HEK293T (cell line): Measurements from ENCODE around the gene SNTG2.

Experiments
- ARNT ChIP-seq: fragments of 450-650 bp; IDR thresholded peaks from 2 replicates; pipeline ENCODE4 v1.6.1; 2017; ENCODE audit warnings: mild to moderate bottlenecking
- BHLHE40 ChIP-seq: fragments of 450-650 bp; IDR thresholded peaks from 2 replicates; pipeline ENCODE4 v1.6.1; 2016; ENCODE audit warnings: mild to moderate bottlenecking, moderate library complexity, borderline replicate concordance
- FOXA1 ChIP-seq: fragments of 450-650 bp; IDR thresholded peaks from 2 replicates; pipeline ENCODE4 v1.6.1; 2016; ENCODE audit warnings: mild to moderate bottlenecking
- FOXK2 ChIP-seq: fragments of 450-650 bp; IDR thresholded peaks from 2 replicates; pipeline ENCODE4 v1.6.1; 2016; ENCODE audit warnings: mild to moderate bottlenecking
- FOXM1 ChIP-seq: fragments of 450-650 bp; IDR thresholded peaks from 2 replicates; pipeline ENCODE4 v1.6.1; 2017; ENCODE audit warnings: mild to moderate bottlenecking, borderline replicate concordance
- HDGF ChIP-seq: fragments of 450-650 bp; IDR thresholded peaks from 2 replicates; pipeline ENCODE4 v1.6.1; 2017; ENCODE audit warnings: antibody characterized with exemption, borderline replicate concordance
- L3MBTL2 ChIP-seq: fragments of 450-650 bp; conservative IDR thresholded peaks from 2 replicates; pipeline ENCODE4 v1.6.1; 2016; ENCODE audit warnings: mild to moderate bottlenecking
- LEF1 ChIP-seq: fragments of 450-650 bp; IDR thresholded peaks from 2 replicates; pipeline ENCODE4 v1.6.1; 2017; ENCODE audit warnings: mild to moderate bottlenecking, borderline replicate concordance
- SUZ12 ChIP-seq: fragments of 450-650 bp; IDR thresholded peaks from 2 replicates; pipeline ENCODE4 v1.6.1; 2016; ENCODE audit warnings: mild to moderate bottlenecking

GRCh38 chr2:1227274-1227900 is 276.7 kb downstream of the SNTG2 start:
- TF ChIP-seq SUZ12, result no peak
- TF ChIP-seq BHLHE40, result no peak
- no peak for TF ChIP-seq L3MBTL2
- TF ChIP-seq LEF1, result no peak
- no peak for TF ChIP-seq FOXM1
- TF ChIP-seq FOXA1, result no peak
- TF ChIP-seq FOXK2, result no peak
- TF ChIP-seq ARNT, result no peak
- TF ChIP-seq HDGF, result no peak
